HG02840 (cell line): ENCODE measurements around the gene LURAP1L.
"Not testable (repeated sequence)": the region's sequence is repeated elsewhere in the genome, so short reads cannot be mapped to it uniquely, and the experiment has no call there.

Experiments
- ATAC-seq: cut with Tn5 transposase; IDR thresholded peaks from one replicate; pipeline ENCODE4 v1.9.1; 2021; ENCODE audit warnings: mild to moderate bottlenecking, moderate library complexity, moderate number of reproducible peaks; ENCODE audit not compliant: unreplicated experiment, low FRiP score

Gene LURAP1L

GRCh38 chr9:12851341-12852090 lies 76.7 kb downstream of the LURAP1L start:
- no peak for ATAC-seq

GRCh38 chr9:12853051-12853450 lies 78.2 kb downstream of the LURAP1L start:
- ATAC-seq: no peak

- ATAC-seq: no peak
Measured at GRCh38 chr9:12854221-12854620, 79.4 kb downstream of the LURAP1L start.

GRCh38 chr9:12855066-12855465 lies 80.2 kb downstream of the LURAP1L start:
- no peak for ATAC-seq

GRCh38 chr9:12856603-12857002 lies 81.8 kb downstream of the LURAP1L start:
- ATAC-seq: no peak

- ATAC-seq: no peak
Measured at GRCh38 chr9:12859704-12860251, 85.0 kb downstream of the LURAP1L start.

- no peak for ATAC-seq
Measured at GRCh38 chr9:12860998-12861397, 86.2 kb downstream of the LURAP1L start.

- ATAC-seq: no peak
Measured at GRCh38 chr9:12862611-12863410, 88.0 kb downstream of the LURAP1L start.

- ATAC-seq: no peak
Measured at GRCh38 chr9:12863618-12864017, 88.8 kb downstream of the LURAP1L start.

- ATAC-seq: not testable (repeated sequence)
Measured at GRCh38 chr9:12865380-12865779, 90.6 kb downstream of the LURAP1L start.
